K562 (cell line): ENCODE results near the gene CCR6. TPM values are rescaled to one million over a fixed set of nuclear protein-coding genes. Genes with fewer than 3 reads are reported as not detected.

Source experiments
- ATAC-seq: fragments of 200-7000 bp; cut with Tn5 transposase; 3 replicates; pipeline ENCODE4 v1.9.1; 2020; ENCODE audit warnings: moderate library complexity
- BruUV-seq: library from RNA; stranded (reverse); fragments of 400-500 nt; replicated peaks from 2 replicates; lab custom pipeline; 2021; lab: Mats Ljungman, UMichigan
- CTCF ChIA-PET: fragments of 300-600 bp; formaldehyde crosslinking; extraction: SDS; loops from one replicate; lab custom pipeline; 2021; ENCODE audit warnings: low intra/inter-chr PET ratio; lab: Yijun Ruan, JAX
- POLR2A ChIA-PET: fragments of 300-600, 350-650 bp; sonication (Branson Sonifier 250); formaldehyde crosslinking; extraction: SDS; loops from one replicate; lab custom pipeline; 2021; ENCODE audit warnings: antibody characterized with exemption, inconsistent platforms; lab: Yijun Ruan, JAX
- DNase-seq, 4 experiments: peaks; one replicate each; pipeline versions ENCODE4 v3.0.0 to v3.0.0-alpha.2; 2011 to 2018; ENCODE audit warnings: low spot score in 3 of 4, mixed read lengths in 3 of 4; ENCODE audit errors: extremely low read depth in 1 of 4
- FAIRE-seq: peaks from 2 replicates; lab custom pipeline; 2011; peaks lifted over from hg19 to GRCh38; lab: Jason Lieb, UNC
- H2AFZ ChIP-seq: 2 replicates; pipeline ENCODE4 v1.6.0; 2011; ENCODE audit warnings: low read depth, low read length, control low read depth, inconsistent platforms
- H3K27ac ChIP-seq: fragments of 200-600 bp; 3 replicates; pipeline ENCODE4 v1.8.0; 2011; ENCODE audit warnings: low read depth, mild to moderate bottlenecking, control low read depth, inconsistent platforms, low read length, moderate library complexity, mixed read lengths; ENCODE audit errors: extremely low read depth
- H3K27me3 ChIP-seq, 2 experiments: fragments of 300-600 bp in 1 of 2; 2 replicates in 1 of 2; 3 replicates in 1 of 2; pipeline versions ENCODE4 v1.6.0 to v1.8.0; 2011; ENCODE audit warnings: inconsistent platforms in 2 of 2, low read length in 2 of 2, mild to moderate bottlenecking in 1 of 2, mixed read lengths in 1 of 2, moderate library complexity in 1 of 2; ENCODE audit not compliant: control insufficient read depth in 2 of 2, insufficient read depth in 2 of 2
- H3K36me3 ChIP-seq: fragments of 300-600 bp; 3 replicates; pipeline ENCODE4 v1.8.0; 2011; ENCODE audit warnings: mild to moderate bottlenecking, low read length, inconsistent platforms; ENCODE audit not compliant: control insufficient read depth, insufficient read depth
- H3K4me1 ChIP-seq, 2 experiments: fragments of 200-600 bp in 1 of 2; replicated peaks in 1 of 2; 2 replicates in 1 of 2; 3 replicates in 1 of 2; pipeline versions ENCODE4 v1.5.1 to v1.8.0; 2011; ENCODE audit warnings: inconsistent platforms in 2 of 2, low read length in 2 of 2, mild to moderate bottlenecking in 1 of 2, mixed read lengths in 1 of 2, moderate library complexity in 1 of 2; ENCODE audit not compliant: control insufficient read depth in 2 of 2, insufficient read depth in 2 of 2
- H3K4me2 ChIP-seq: 2 replicates; pipeline ENCODE4 v1.6.1; 2011; ENCODE audit warnings: low read length, control low read depth, inconsistent platforms, mixed read lengths; ENCODE audit not compliant: insufficient read depth
- H3K4me3 ChIP-seq: fragments of 200-600 bp; sonication (generic), shearing (Covaris generic); 2 replicates; pipeline ENCODE4 v1.5.1; 2016; ENCODE audit warnings: control low read depth, inconsistent platforms
- H3K79me2 ChIP-seq: fragments of 200-600 bp; 3 replicates; pipeline ENCODE4 v1.8.0; 2011; ENCODE audit warnings: low read length, inconsistent platforms; ENCODE audit not compliant: control insufficient read depth, insufficient read depth
- H3K9ac ChIP-seq, 2 experiments: 2 replicates each; pipeline versions ENCODE4 v1.6.0 to v1.6.1; 2011; ENCODE audit warnings: low read depth in 2 of 2, low read length in 2 of 2, control low read depth in 1 of 2, inconsistent platforms in 1 of 2, mild to moderate bottlenecking in 1 of 2, mixed read lengths in 1 of 2; ENCODE audit not compliant: insufficient read depth in 1 of 2
- H3K9me1 ChIP-seq: one replicate; pipeline ENCODE4 v1.6.0; 2011; ENCODE audit warnings: inconsistent platforms, mild to moderate bottlenecking, low read length, moderate library complexity; ENCODE audit not compliant: control insufficient read depth, insufficient read depth
- H3K9me3 ChIP-seq: replicated peaks from 2 replicates; pipeline ENCODE4 v1.5.1; 2011; ENCODE audit warnings: low read depth, low read length, inconsistent platforms; ENCODE audit not compliant: control insufficient read depth, insufficient read depth
- H4K20me1 ChIP-seq: replicated peaks from 2 replicates; pipeline ENCODE4 v1.6.1; 2011; ENCODE audit warnings: low read length, inconsistent platforms, mixed read lengths; ENCODE audit not compliant: control insufficient read depth, insufficient read depth
- ARID3B ChIP-seq: fragments of 250-450 bp; sonication (Bioruptor Pico); IDR thresholded peaks from 2 replicates; pipeline ENCODE4 v1.4.0; 2020; ENCODE audit warnings: borderline replicate concordance
- ARID4B ChIP-seq: sonication (generic); formaldehyde crosslinking; IDR thresholded peaks from 2 replicates; pipeline ENCODE4 v1.8.0; 2022; ENCODE audit warnings: mild to moderate bottlenecking, missing genetic modification reagents
- ATF3 ChIP-seq, 2 experiments: fragments of 450-650 bp in 1 of 2; sonication (generic) in 1 of 2; formaldehyde crosslinking in 1 of 2; IDR thresholded peaks in 1 of 2; conservative IDR thresholded peaks in 1 of 2; 2 replicates each; pipeline versions ENCODE4 v1.6.1 to v1.8.1; 2016 to 2023; ENCODE audit warnings: mild to moderate bottlenecking in 2 of 2, moderate library complexity in 2 of 2, inconsistent platforms in 1 of 2, missing genetic modification reagents in 1 of 2
- FUS ChIP-seq: fragments of 200-400 bp; formaldehyde crosslinking; optimal IDR thresholded peaks from 2 replicates; pipeline ENCODE3; 2017; ENCODE audit warnings: low read depth, low read length
- GTF2F1 ChIP-seq: IDR thresholded peaks from 2 replicates; pipeline ENCODE4 v1.6.1; 2011; ENCODE audit warnings: low read depth, low read length, improper control_type of control experiment
- JUN ChIP-seq, 2 experiments: sonication (generic) in 1 of 2; formaldehyde crosslinking in 1 of 2; IDR thresholded peaks; 2 replicates each; pipeline versions ENCODE4 v1.6.1 to v1.8.0; 2012 to 2022; ENCODE audit warnings: borderline replicate concordance in 2 of 2, mild to moderate bottlenecking in 2 of 2, improper control_type of control experiment in 1 of 2, low read depth in 1 of 2, low read length in 1 of 2, missing genetic modification reagents in 1 of 2
- KLF6 ChIP-seq: fragments of 250-450 bp; sonication (Bioruptor Pico); IDR thresholded peaks from 2 replicates; pipeline ENCODE4 v1.4.0; 2020; ENCODE audit warnings: mild to moderate bottlenecking, moderate library complexity, borderline replicate concordance
- TGIF2 ChIP-seq: sonication (generic); formaldehyde crosslinking; IDR thresholded peaks from 2 replicates; pipeline ENCODE4 v1.8.1; 2022; ENCODE audit warnings: mild to moderate bottlenecking, missing genetic modification reagents, moderate library complexity
- U2AF2 ChIP-seq: fragments of 200-400 bp; formaldehyde crosslinking; optimal IDR thresholded peaks from 2 replicates; pipeline ENCODE3; 2017; ENCODE audit warnings: low read depth, mild to moderate bottlenecking, low read length
- ZKSCAN8 ChIP-seq: fragments of 200-800 bp; sonication (Bioruptor generic); IDR thresholded peaks from 2 replicates; pipeline ENCODE4 v1.6.1; 2016; ENCODE audit warnings: missing genetic modification characterization, missing compliant biosample characterization
- ZNF121 ChIP-seq: sonication (generic); formaldehyde crosslinking; conservative IDR thresholded peaks from 2 replicates; pipeline ENCODE4 v1.8.0; 2022; ENCODE audit warnings: missing genetic modification reagents
- WGBS: fragments of 100-300 bp; shearing (Covaris generic); methylation state at CpG from one replicate; pipeline ENCODE4 v1.1.6; 2016; ENCODE audit warnings: low coverage, mixed read lengths; ENCODE audit not compliant: insufficient coverage; ENCODE audit errors: missing lambda C conversion rate; 5-methylcytosine and 5-hydroxymethylcytosine counted together
- in situ Hi-C: fragments of 300-500 bp; cut with MboI; formaldehyde crosslinking; loops from 4 replicates; pipeline ENCODE4 v1.15.0; 2018; ENCODE audit warnings: inconsistent platforms, mixed read lengths
- intact Hi-C: fragments of 100-400 bp; cut with micrococcal nuclease; formaldehyde crosslinking; loops from 2 replicates; pipeline ENCODE4 v1.14.2; 2022
- polyA plus RNA-seq, 8 experiments: library from polyadenylated mRNA; depleted of rRNA in 4 of 8; stranded (reverse) in 5 of 8; unstranded in 3 of 8; fragments of >200 nt; fragmentation: Nextera tagmentation in 2 of 8; fragmentation: Illumina TruSeq in 1 of 8; extraction: Ambion mirVana in 2 of 8; extraction: Trizol in 1 of 8; gene quantifications; 2 replicates each; pipeline versions ENCODE4 v1.2.1 to v1.2.3, GENCODE V29; 2011 to 2014; ENCODE audit warnings: inconsistent platforms in 1 of 8, missing spikeins in 1 of 8
- total RNA-seq, 7 experiments: library from RNA; depleted of rRNA in 6 of 7; stranded (reverse); fragments of >200 nt in 6 of 7; fragmentation: Illumina TruSeq in 2 of 7; extraction: Trizol in 2 of 7; gene quantifications; 2 replicates each; pipeline versions ENCODE4 v1.2.1 to v1.2.3, GENCODE V29; 2011 to 2021; ENCODE audit warnings: low replicate concordance in 1 of 7
- TF ChIP-seq, protein P1 (sequence below): fragments of 250-450 bp; sonication (Bioruptor Pico); IDR thresholded peaks from 2 replicates; pipeline ENCODE4 v1.9.0; 2021; ENCODE audit warnings: mild to moderate bottlenecking
- TF ChIP-seq, protein P2 (sequence below): fragments of 450-650 bp; conservative IDR thresholded peaks from 2 replicates; pipeline ENCODE4 v1.6.1; 2016; ENCODE audit warnings: missing genetic modification characterization, low read depth, mild to moderate bottlenecking, missing compliant biosample characterization, moderate library complexity

CCR6 gene
- total and polyA plus RNA-seq, 9 of the 15 experiments (the other 6 are each of a cell fraction or from before 2014, with no cell fraction given), result not detected

DNA sequence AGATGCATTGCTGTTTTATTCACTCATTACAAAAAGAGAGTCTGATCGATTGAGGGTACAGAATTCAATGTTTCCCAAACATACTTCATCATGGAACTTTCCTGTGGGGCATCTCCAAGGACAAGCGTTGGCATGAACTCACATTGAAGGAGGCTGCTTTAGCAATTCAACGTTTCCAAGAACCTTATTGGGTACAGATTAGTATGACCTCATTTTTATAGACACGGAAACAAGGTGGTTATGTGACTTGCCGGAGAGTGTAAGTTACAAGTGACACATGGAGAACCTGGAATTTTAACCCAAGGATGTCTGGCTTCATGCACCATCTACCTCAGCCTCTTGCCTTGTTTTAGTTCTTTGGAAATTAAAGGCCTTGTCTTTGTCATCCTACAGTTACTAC lies 26.1 kb downstream of the CCR6 start:
- Histone ChIP-seq H3K4me3 (no peak overlapping the region), H3K4me1 (no peaks in the 10 kb centered on the region), H3K36me3 (no peaks in the 10 kb centered on the region), H2AFZ (no peak overlapping the region), H3K27ac (no peak overlapping the region), H3K4me2 (no peak overlapping the region), H3K9me1 (no peaks in the 10 kb centered on the region), H3K9me3 (no peaks in the 10 kb centered on the region), H3K27me3 (peaks cover 55 to 83% of the 10 kb centered on the region in 2 experiments), H3K9ac (no peak overlapping the region), H4K20me1 (no peaks in the 10 kb centered on the region; the same call in none of the 2 replicates), H3K79me2 (no peaks in the 10 kb centered on the region)
- intact Hi-C loops (no loop called here), in situ Hi-C loops (no loop called here)
- no TSS peak for BruUV-seq
- ChIA-PET CTCF (no interaction called here), POLR2A (no interaction called here)
- ATAC-seq (no peak), FAIRE-seq (no peak), DNase-seq (no peak)
- 0% methylated on average over 5 of the region's 5 CpGs for WGBS
- TF ChIP-seq JUN (IDR thresholded peaks at IDR 0.05; ENCODE audit: borderline replicate concordance, low read depth, low read length) (no peak), JUN (CRISPR knock-in tag; IDR thresholded peaks at IDR 0.05; ENCODE audit: borderline replicate concordance) (no peak), ARID3B (CRISPR knock-in tag) (no peak), ZKSCAN8 (CRISPR knock-in tag) (no peak), KLF6 (CRISPR knock-in tag) (no peak), U2AF2 (no peak), TGIF2 (no peak), ATF3 (IDR thresholded peaks at IDR 0.05) (no peak), ATF3 (CRISPR knock-in tag; conservative IDR thresholded peaks at IDR 0.05) (no peak), GTF2F1 (no peak), ARID4B (CRISPR knock-in tag) (no peak), ZNF121 (CRISPR knock-in tag) (no peak), FUS (no peak)
- TF ChIP-seq, protein P1, sequence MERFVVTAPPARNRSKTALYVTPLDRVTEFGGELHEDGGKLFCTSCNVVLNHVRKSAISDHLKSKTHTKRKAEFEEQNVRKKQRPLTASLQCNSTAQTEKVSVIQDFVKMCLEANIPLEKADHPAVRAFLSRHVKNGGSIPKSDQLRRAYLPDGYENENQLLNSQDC (CRISPR knock-in tag), result no peak
- TF ChIP-seq, protein P2, sequence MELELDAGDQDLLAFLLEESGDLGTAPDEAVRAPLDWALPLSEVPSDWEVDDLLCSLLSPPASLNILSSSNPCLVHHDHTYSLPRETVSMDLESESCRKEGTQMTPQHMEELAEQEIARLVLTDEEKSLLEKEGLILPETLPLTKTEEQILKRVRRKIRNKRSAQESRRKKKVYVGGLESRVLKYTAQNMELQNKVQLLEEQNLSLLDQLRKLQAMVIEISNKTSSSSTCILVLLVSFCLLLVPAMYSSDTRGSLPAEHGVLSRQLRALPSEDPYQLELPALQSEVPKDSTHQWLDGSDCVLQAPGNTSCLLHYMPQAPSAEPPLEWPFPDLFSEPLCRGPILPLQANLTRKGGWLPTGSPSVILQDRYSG (tag), result no peak
